GM19240 (cell line): ENCODE results near the gene RRAGC.
"Not testable (repeated sequence)": the region's sequence is repeated elsewhere in the genome, so short reads cannot be mapped to it uniquely, and the experiment has no call there.

Source experiments
- DNase-seq: peaks from one replicate; pipeline ENCODE4 v3.0.0; 2011; ENCODE audit warnings: low spot score; ENCODE audit not compliant: insufficient read length

RRAGC gene

GRCh38 chr1:38858833-38859560, 575 bp downstream of the RRAGC start:
- no peak for DNase-seq

DNA sequence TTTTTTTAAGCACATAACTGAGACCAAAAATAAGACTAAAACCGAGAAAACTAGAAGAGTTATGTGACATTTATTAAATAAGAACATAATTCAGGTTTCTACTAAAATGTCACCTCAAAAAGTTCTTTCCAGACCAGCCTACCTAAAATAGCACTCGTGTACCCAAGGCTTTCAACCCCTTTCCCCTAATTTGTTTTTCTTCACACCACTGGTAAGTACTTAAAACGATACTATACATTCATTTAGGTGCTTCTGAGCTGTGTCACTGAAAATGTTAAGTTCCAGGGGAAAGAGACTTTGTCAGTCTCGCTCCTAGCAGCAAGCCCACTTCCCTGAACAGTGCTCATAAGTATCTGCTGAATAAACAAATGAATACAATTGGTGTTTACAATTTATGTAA, 6.8 kb downstream of the RRAGC start:
- no peak for DNase-seq

DNA sequence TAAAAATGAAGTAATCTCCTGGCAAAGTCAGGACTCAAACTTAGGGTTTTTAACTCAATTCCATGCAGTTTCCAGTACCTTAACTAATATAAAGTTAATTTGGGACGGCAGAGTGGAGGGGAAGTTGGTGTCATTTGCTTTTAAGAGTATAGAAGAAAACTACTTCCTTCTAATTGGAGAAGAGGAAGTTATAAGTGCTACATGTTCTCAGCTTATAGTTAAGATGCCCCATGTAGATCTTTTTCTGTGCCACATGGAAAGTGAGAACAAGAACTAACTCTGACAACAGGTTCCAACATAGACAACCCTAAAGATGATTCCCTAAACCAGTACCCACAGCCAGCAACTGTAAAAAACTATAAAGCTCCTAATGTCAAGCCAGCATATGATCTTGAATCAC, 11.5 kb downstream of the RRAGC start:
- DNase-seq = no peak

DNA sequence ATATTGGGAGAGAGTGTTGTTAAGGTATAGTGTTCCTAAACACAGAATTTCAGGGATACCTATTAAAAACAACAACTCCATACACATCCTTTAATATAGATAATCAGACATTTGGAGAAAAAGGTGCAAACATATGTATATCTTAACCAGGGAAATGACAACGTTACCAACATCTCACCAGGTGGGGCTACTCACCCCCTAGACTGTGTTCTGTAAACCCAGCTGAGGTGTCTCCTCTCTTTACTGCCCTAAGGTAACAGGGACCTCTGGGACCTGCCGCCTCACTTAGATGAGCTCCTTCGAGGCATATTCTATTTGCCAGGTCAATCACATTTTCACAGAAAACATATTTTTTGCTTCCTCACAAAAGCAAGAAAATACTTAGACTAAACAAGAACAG, 13.4 kb downstream of the RRAGC start:
- no peak for DNase-seq

DNA sequence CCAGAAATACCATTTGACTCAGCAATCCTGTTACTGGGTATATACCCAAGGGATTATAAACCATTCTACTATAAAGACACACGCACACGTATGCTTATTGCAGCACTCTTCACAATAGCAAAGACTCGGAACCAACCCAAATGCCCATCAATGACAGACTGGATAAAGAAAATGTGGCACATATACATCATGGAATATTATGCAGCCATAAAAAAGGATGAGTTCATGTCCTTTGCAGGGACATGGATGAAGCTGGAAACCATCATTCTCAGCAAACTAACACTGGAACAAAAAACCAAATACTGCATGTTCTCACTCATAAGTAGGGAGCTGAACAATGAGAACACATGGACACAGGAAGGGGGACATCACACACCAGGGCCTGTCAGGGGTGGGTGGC, 14.5 kb downstream of the RRAGC start:
- not testable (repeated sequence) for DNase-seq

DNA sequence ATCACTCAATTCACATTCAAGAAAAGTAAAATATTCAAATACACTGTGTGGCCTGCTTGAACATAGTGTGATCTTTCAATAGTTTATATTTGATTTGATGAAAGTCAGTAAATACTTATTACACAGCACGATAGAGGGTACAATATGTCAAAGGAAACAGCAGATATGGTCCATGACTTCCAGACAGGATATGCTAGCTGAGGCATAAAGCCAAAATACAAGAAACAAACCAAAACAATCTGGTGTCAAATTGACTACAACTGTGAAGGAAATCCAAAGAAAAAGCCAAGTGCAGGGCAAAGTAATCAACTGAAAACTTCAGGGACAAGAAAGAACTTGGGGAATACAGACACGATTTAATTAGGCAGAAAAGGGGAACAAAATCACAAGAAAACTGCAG, 19.3 kb downstream of the RRAGC start:
- DNase-seq = no peak

DNA sequence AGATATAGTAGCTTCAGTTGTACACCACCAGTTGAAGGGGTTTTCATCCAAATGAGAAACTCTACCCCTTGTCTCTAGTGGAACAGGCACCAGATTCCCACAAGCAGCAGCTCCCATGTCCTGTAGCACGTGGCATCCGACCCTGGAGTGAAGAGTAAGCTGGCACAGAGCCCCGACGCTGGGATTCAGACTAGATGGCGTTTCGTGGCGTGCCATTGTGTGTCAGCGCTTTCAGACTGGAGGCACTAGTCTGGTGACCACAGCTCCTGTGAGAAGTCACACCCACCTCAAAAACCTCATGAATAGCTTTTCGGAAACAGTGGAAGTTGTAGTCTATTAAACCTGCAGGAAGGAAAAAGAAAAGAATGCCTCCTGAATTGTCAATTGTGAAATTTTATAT, 20.2 kb downstream of the RRAGC start:
- no peak for DNase-seq

GRCh38 chr1:38836316-38836715, 23.3 kb downstream of the RRAGC start:
- DNase-seq = not testable (repeated sequence)

DNA sequence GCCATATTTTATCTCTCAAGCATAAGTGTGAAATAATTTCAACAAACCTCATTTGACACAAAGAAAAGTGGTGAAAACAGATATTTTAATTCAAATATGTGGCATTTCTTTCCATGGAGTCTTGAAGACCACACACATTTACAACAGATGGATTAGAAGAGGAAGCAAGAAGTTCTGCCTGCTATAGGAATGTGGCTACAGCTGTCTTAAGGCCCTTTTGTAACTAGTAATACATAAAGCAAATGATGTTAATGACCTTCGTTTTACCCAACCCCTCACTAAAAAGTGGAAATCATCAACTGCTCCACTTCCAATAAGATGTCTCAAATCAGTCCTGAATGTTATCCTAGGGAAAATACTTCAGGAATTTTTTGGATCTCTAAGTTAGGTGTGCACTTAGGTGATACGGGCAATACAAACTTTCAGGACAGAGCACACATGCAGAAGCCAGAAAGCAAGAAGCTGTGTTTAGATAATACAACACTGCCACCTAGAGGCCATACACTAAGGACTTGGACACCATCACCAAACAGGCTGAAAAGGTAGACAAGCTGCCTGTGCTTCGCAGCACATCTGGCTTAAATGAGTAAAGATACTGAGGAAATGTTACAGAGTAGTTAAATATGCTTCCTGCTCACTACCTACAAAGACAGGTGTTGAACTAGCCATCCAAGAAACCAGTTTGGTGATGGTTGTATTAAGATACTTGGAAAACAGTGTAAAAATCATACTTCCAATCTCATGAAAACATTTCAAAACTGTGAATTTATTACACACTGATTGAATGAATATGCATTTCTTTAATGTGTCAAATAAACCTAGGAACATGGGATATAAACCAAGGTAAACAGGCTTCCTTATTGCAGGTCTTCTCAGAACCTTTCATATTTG, 24.4 kb downstream of the RRAGC start:
- DNase-seq = peak; percentile 67

DNA sequence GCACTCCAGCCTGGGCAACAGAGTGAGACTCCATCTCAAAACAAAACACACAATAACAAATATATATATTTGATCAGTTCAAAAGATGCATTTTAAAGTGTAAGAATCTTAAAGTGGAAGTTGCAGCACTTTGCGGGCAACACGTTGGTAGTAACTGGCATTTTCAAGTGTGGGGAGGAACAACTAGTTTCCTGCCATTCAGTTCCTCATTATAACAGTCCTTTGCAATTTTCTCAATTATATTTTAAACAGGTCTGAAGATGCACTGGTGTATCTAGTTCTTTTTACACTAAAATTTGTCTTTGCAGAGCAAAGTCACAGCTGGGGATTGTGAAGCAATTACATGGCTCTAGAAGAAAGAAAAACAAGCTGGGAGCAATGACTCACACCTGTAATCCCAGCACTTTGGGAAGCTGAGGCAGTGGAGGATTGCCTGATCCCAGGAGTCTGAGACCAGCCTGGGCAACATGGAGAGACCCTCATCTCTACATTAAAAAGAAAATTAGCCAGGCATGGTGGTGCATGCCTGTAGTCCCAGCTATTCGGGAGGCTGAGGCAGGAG, 25.3 kb downstream of the RRAGC start:
- no peak for DNase-seq

DNA sequence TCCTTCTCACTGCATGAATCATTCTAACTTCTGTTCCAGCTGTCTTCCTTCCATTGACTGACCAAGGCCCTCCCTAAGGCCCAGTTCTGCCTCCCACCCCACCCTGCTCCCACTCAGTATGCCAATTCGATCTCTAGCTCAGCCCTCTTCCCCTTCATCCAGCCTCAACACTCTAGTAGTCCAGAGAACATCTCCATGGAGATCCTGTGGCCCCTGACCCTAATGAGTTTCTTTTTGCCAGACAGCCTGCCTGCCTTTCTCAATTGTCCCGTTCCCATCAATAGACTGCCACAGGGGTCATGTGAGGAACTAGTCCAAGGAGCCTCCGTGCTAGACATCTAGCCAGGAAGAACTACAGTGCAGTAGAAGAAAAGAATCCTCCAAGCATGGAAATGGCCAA, 26.4 kb downstream of the RRAGC start:
- DNase-seq = no peak

DNA sequence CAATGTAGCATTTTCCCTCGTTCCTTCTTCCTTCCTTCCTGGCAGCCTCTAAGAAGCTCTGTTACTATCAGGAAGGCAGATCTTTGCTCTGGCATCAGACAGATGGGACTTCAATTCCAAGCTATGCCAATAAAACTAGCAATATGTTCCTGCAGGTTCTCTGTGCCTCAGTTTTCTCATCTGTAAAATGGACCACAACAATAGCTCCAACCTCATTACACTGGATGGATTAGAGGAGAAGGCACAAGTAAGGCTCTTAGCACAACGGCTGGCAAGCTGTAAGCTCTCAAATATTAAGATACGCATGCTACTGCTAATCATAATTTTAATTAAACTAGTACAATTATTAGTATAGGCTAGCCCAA, 27.2 kb downstream of the RRAGC start:
- DNase-seq = no peak

DNA sequence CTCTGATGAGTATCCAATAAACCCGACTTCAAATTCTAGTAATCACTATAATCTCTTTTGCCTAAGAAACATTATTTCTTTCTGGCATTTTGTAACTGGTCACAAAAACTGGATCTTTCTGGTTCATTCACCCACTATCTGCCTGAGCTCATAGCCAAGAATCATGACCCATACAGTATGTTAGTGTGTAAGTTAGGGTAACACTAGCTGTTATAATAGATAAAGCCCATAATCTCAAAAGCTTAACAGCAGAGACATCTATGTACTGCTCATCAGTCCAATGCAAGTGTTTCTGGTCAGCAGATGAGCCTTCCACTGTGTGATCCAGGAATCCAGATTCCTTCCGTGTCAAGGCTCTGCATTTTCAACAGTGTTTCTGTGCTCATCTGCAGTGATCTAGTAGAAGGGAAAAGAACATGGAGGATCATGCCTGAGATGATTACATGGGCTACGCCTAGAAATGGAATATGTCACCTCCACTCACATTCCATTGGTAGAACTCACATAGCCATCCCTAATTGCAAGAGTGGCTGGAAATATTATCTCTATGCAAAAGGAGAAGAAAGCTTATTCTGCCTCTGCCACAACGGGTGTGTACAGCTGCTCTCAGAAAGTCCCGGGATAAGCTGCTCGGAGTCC, 27.7 kb downstream of the RRAGC start:
- no peak for DNase-seq

- no peak for DNase-seq
These were observed 30.2 kb downstream of the RRAGC start for GRCh38 chr1:38829368-38829767.

- DNase-seq = no peak
These were observed 32.3 kb downstream of the RRAGC start for GRCh38 chr1:38827318-38827717.

DNA sequence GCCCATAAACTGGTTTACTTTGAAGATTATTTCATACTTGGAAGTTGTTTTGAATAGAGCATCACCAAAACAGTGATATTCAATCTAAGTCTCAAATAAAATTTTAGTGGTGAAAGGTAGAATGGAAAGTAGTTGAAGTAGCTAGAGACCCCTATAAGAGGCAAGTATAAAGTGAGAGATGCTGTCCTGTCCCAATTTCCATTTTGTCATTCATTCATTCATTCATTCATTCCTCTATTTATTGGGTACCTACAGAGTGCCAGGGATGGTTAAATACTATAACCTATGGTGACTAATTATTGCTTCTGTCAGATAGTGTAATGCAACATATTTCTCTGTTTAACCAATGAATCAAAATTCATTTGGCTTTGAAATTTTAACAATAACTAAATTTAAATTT, 32.7 kb downstream of the RRAGC start:
- DNase-seq = no peak

DNA sequence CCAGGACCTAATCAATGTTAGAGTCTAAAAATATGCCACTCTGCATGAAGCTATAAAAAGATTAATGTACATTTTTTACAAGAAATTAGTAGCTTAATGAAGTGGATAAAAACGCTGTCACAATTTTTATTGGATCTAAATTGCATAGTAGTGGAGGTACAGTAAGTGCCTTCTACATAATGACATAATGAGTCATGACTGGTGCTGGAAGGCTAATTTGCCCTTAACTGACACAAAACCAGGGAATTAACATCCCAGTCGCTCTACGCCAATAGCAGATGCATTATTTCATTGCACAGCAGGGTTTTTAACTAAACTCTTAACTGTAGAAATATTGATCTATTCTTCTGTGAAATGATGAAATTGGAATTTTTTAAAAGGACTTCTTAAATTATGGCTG, 33.3 kb downstream of the RRAGC start:
- DNase-seq = no peak

DNA sequence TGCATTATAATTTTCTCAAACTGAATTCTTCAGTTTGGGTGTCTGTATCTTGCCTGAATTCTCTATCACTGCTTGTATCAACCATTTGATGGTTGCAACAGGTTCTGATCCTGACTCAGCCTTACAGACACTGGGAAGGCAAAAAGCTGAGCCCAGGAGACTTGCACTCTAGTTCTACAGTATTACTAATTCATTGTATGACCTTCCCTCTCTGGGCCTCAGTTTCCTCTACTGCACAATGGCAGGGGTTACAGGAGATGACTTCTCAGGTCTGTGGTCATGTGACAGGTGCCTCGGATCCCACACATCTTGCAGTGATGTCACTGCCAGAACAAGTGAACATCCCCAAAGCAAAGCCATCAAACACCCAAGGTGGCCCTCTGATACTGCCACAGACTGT, 38.7 kb downstream of the RRAGC start:
- no peak for DNase-seq

GRCh38 chr1:38819516-38819915, 40.1 kb downstream of the RRAGC start:
- no peak for DNase-seq

DNA sequence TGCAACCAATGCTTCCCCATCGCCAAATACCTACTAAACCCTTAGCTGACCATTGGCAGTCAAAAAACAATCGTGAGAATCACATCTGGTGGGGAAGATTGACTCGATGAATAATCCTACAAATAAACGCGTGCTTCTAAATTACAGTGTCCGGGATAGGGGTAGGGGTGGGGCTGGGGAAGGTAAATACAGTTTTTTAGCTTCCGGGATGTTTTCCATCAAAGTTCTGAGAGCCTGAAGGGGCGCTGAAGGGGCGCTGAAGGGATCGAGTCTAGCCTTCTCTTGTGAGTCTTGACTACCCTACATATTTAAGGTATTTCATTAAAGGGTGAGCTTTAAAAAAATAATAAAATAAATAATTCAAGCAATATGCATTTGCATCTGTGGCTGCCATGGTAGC, 40.5 kb downstream of the RRAGC start:
- no peak for DNase-seq

- DNase-seq = no peak
These were observed 41.2 kb downstream of the RRAGC start for GRCh38 chr1:38818175-38818976.
